Hematopoietic multipotent progenitor cell (in vitro differentiated cells): ENCODE measurements around the gene EEF1G. TPM values are rescaled to one million over a fixed set of nuclear protein-coding genes. Genes with fewer than 3 reads are reported as not detected.
"Not testable (repeated sequence)": the region's sequence is repeated elsewhere in the genome, so short reads cannot be mapped to it uniquely, and the experiment has no call there.

Experiments used
- DNase-seq, 3 donors: peaks; one replicate each; pipeline ENCODE4 v3.0.0-alpha.2; 2011 to 2015; ENCODE audit warnings: low read depth in 2 of 3, low spot score in 2 of 3
- total RNA-seq: library from RNA; depleted of rRNA; stranded (reverse); fragments of >200 nt; gene quantifications from one replicate; pipeline ENCODE4 v1.2.3, GENCODE V29; 2012

EEF1G gene
- total RNA-seq, 1 donor = 3,462 TPM

GRCh38 chr11:62556875-62557631 is 16.6 kb downstream of the EEF1G start:
- peak in 1 of 3 donors; percentile 78 for DNase-seq

GRCh38 chr11:62556108-62556874 is 17.4 kb downstream of the EEF1G start:
- DNase-seq = peak; percentile 58 to 97 (median 96)

- peak; percentile 68 to 96 (median 92) for DNase-seq
Measured at GRCh38 chr11:62555464-62556107, 18.1 kb downstream of the EEF1G start.

GRCh38 chr11:62554387-62555167 is 19.1 kb downstream of the EEF1G start:
- DNase-seq = no peak

- DNase-seq = no peak
Measured at GRCh38 chr11:62553839-62554361, 19.8 kb downstream of the EEF1G start.

GRCh38 chr11:62553080-62553838 is 20.4 kb downstream of the EEF1G start:
- peak in 2 of 3 donors; percentile 78 to 84 for DNase-seq

- DNase-seq = peak in 1 of 3 donors; percentile 19
Measured at GRCh38 chr11:62552485-62553079, 21.1 kb downstream of the EEF1G start.

GRCh38 chr11:62550478-62550877 is 23.2 kb downstream of the EEF1G start:
- DNase-seq = not testable (repeated sequence)

GRCh38 chr11:62548545-62549335 is 25.0 kb downstream of the EEF1G start:
- DNase-seq = no peak

GRCh38 chr11:62547691-62548281 is 25.9 kb downstream of the EEF1G start:
- no peak for DNase-seq

- peak in 1 of 3 donors; percentile 15 for DNase-seq
Measured at GRCh38 chr11:62546929-62547625, 26.6 kb downstream of the EEF1G start.

GRCh38 chr11:62546244-62546928 is 27.3 kb downstream of the EEF1G start, which contains the start of gene AHNAK:
Gene AHNAK (minus strand): TSS chr11:62546806. CDS start chr11:62536098, 10,708 bp downstream.
- DNase-seq = peak in 2 of 3 donors; percentile 67 to 68

GRCh38 chr11:62545437-62546243 is 28.1 kb downstream of the EEF1G start:
- DNase-seq = peak in 2 of 3 donors; percentile 65 to 72

- DNase-seq = no peak
Measured at GRCh38 chr11:62544581-62545436, 28.9 kb downstream of the EEF1G start.
